AG04450 (cell line): ENCODE results near the gene TRMT61A. TPM values are rescaled to one million over a fixed set of nuclear protein-coding genes. Genes with fewer than 3 reads are reported as not detected.

Source experiments
- CTCF ChIA-PET: fragments of 300-600, 350-600 bp; formaldehyde crosslinking; extraction: SDS; loops from one replicate; lab custom pipeline; 2022; ENCODE audit warnings: antibody characterized with exemption, inconsistent platforms; lab: Charles Lee
- POLR2A ChIA-PET: fragments of 350-600 bp; formaldehyde crosslinking; extraction: SDS; loops from one replicate; lab custom pipeline; 2021; ENCODE audit warnings: antibody characterized with exemption, inconsistent platforms; lab: Yijun Ruan, JAX
- DNase-seq: peaks from one replicate; pipeline ENCODE4 v3.0.0-alpha.2; 2011; ENCODE audit warnings: low read depth, low spot score
- H3K27ac ChIP-seq: one replicate; pipeline ENCODE4 v1.5.1; 2012; ENCODE audit warnings: low read depth, low read length, control low read depth
- H3K27me3 ChIP-seq: one replicate; pipeline ENCODE4 v1.6.0; 2012; ENCODE audit warnings: low read length; ENCODE audit not compliant: control insufficient read depth, insufficient read depth
- H3K4me3 ChIP-seq: 2 replicates; pipeline ENCODE4 v1.5.1; 2011; ENCODE audit warnings: mild to moderate bottlenecking, low read depth, low read length, control low read depth
- H3K9me3 ChIP-seq: 2 replicates; pipeline ENCODE4 v1.5.1; 2012; ENCODE audit warnings: low read length; ENCODE audit not compliant: control insufficient read depth, insufficient read depth
- polyA plus RNA-seq: library from polyadenylated mRNA; depleted of rRNA; stranded (reverse); fragments of >200 nt; gene quantifications from 2 replicates; pipeline ENCODE4 v1.2.3, GENCODE V29; 2011
- TF ChIP-seq, protein P1 (sequence below): IDR thresholded peaks from 2 replicates; pipeline ENCODE4 v1.5.1; 2011; ENCODE audit warnings: low read depth, low read length, control low read depth, inconsistent platforms

Gene TRMT61A
- polyA plus RNA-seq, 1 experiment: 4.4 TPM

DNA sequence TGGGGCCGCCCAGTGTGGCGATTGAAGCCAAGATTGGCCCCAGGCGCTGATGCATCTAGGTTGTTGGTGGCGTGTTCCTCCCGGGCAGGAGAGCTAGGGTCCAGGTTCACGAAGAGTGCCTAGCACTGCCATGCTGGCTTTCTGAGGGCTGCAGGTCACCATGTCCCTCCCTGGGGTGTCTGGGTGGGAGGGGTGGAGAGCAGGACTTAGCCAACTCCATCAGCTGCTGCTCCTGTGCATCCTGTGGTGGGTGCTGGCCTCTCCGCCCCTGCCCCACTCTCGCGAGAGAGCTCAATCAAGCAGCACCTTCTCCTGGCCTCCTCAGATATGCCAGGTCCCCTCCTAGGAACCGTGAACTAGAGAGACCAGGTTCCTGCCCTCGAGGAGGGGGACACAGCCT, 1.8 kb downstream of the TRMT61A start:
- Histone ChIP-seq H3K4me3 (no peak overlapping the region), H3K27ac (no peak overlapping the region), H3K27me3 (no peaks in the 10 kb centered on the region), H3K9me3 (peaks cover 3% of the 10 kb centered on the region; the same call in 1 of the 2 replicates)
- POLR2A ChIA-PET: no interaction called here
- TF ChIP-seq, protein P1, sequence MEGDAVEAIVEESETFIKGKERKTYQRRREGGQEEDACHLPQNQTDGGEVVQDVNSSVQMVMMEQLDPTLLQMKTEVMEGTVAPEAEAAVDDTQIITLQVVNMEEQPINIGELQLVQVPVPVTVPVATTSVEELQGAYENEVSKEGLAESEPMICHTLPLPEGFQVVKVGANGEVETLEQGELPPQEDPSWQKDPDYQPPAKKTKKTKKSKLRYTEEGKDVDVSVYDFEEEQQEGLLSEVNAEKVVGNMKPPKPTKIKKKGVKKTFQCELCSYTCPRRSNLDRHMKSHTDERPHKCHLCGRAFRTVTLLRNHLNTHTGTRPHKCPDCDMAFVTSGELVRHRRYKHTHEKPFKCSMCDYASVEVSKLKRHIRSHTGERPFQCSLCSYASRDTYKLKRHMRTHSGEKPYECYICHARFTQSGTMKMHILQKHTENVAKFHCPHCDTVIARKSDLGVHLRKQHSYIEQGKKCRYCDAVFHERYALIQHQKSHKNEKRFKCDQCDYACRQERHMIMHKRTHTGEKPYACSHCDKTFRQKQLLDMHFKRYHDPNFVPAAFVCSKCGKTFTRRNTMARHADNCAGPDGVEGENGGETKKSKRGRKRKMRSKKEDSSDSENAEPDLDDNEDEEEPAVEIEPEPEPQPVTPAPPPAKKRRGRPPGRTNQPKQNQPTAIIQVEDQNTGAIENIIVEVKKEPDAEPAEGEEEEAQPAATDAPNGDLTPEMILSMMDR: no peak
- DNase-seq: no peak
- CTCF ChIA-PET: interaction anchor here (1.2 to 5.2 kb wide), 3 partner anchors 10 to 16 kb away, joined by 3 to 29 read pairs (median 5); no protein-coding TSS in a partner anchor

DNA sequence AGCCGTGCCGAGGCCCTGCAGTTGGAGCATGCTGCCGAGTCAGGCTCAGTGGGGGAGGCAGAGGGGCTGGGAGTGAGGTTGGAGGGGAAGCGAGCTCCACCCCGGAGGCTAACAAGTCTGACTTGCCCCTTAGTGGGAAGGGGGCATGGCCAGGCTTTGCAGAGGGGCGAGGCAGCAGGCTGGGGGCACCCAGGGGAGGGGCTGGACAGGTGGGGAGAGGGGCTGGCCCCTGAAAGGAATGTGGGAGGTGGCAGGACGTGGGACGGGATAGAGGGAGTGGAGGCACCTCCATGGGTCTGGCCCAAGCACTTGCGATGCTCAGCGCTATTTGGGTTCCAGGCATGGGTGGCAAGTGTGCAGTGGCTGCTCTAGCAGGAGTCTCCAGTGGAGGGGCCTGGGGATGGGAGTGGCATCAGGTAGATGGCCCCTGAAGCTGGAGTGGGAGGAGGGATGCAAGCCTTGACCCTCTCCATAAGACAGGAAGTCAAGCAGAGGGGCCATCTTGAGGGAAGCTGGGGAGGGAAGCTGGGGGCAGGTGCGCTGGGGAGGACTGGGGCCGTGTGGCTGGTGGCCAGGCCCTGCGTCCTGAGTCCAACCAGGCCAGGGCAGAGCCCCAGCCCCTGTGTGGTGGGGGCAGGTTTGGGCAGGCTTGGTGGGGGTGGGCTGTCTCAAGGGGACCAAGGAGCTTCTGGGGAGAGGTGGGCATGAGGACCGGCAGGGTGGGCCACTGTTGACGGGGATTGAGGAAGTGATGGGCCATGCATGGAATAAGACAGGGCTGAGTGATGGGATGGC, 2.6 kb downstream of the TRMT61A start:
- no peak for DNase-seq
- TF ChIP-seq, protein P1: no peak
- H3K4me3 ChIP-seq: no peak overlapping the region
- POLR2A ChIA-PET: no interaction called here
- CTCF ChIA-PET: interaction anchor here (2.0 to 5.2 kb wide), 2 partner anchors 13 kb away, joined by 8 to 29 read pairs; no protein-coding TSS in a partner anchor
- H3K27ac ChIP-seq: no peak overlapping the region
- H3K27me3 ChIP-seq: no peaks in the 10 kb centered on the region
- peaks cover 3% of the 10 kb centered on the region; the same call in 1 of the 2 replicates for H3K9me3 ChIP-seq

DNA sequence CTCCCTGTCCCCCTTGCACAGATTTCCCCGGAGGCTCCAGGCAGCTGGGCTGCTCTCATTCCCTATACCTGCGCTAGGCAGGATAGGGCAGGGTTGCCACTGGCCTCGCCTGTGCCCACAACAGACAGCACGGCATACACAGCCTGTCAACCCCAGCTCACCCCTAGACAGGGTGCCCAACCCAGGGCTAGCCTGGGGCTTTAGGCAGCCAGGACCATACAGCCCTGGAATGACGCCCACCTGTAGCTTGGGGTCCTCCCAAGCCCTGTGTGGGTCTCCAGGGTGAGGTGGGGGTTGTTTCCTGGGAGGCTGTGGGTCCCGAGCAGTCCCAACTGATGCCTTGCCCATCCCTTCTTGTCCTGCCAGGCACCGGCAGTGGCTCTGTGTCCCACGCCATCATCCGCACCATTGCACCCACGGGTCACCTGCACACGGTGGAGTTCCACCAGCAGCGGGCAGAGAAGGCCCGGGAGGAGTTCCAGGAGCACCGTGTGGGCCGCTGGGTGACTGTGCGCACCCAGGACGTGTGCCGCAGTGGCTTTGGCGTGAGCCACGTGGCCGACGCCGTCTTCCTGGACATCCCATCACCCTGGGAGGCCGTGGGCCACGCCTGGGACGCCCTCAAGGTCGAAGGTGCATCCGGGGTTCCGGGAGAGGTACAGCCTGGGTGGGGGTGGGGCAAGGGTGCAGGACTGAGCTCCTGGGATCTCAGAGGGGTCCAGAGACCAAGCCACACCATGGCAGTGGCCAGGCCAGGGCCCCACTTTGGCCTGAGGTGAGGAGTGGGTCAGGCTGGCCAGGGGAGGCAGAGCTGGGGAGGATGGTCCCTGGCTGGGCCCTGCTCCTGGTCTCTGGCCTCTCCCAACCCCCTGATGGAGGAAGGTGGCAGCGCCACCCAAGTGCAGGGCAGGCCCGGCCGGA, 3.5 kb downstream of the TRMT61A start:
- no peak overlapping the region for H3K4me3 ChIP-seq
- no peak for DNase-seq
- POLR2A ChIA-PET: no interaction called here
- no peaks in the 10 kb centered on the region for H3K27me3 ChIP-seq
- TF ChIP-seq, protein P1: no peak
- peaks cover 3% of the 10 kb centered on the region; the same call in 1 of the 2 replicates for H3K9me3 ChIP-seq
- H3K27ac ChIP-seq: no peak overlapping the region
- CTCF ChIA-PET: interaction anchor here (2.0 kb wide), 1 partner anchor 14 kb away, joined by 8 read pairs; no protein-coding TSS in a partner anchor

DNA sequence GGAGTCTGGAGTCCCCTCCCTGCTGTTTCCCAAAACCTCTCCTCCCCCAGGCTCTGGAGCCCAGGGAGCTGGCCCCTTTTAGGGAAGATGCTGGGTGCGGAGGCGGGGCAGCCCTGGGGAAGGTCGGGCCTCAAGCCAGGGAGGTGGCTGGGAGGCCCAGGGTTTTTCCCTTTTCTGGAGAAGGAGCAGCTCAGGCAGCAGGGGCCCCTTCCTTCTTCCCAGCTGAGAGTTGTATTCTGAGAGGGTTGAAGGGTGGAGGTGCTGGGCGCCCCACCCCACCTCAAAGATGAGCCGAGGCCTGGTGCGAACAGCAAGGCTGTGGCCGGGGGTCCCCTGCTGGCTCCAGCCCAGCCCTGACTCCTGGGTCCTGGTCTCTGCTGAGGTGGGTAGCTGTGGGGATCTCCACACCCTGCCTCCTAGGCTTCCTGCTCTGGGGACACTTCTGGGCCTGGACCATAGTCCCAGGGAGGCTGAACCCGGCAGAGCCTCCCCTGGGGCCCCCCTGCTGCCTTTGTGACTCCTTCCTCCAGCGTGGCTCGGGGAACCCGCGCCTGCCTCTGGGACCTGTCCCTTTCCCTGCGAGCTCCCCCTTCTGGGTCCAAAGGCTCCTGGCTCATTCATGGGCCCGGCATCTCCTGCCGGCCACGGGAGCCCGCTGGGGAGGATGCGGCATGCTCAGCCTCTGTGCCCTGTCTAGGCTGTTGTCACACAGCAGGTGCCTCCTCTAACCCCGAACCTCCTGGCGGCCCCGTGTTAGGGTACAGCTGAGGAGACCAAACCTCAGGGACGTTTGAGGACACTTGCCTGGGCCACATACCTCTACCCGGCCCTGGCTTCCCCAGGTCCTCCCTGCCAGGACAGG, 4.4 kb downstream of the TRMT61A start:
- no peak overlapping the region for H3K4me3 ChIP-seq
- ChIA-PET CTCF (interaction anchor here (2.0 kb wide), 1 partner anchor 15 kb away, joined by 8 read pairs; no protein-coding TSS in a partner anchor), POLR2A (interaction anchor here (0.5 kb wide), 1 partner anchor 59 kb away, joined by 3 read pairs; no protein-coding TSS in a partner anchor)
- H3K9me3 ChIP-seq: peaks cover 3% of the 10 kb centered on the region; the same call in 1 of the 2 replicates
- TF ChIP-seq, protein P1: no peak
- DNase-seq: no peak
- no peak overlapping the region for H3K27ac ChIP-seq
- H3K27me3 ChIP-seq: no peaks in the 10 kb centered on the region
